ENCODE data around the gene ANKRD29.

DNA sequence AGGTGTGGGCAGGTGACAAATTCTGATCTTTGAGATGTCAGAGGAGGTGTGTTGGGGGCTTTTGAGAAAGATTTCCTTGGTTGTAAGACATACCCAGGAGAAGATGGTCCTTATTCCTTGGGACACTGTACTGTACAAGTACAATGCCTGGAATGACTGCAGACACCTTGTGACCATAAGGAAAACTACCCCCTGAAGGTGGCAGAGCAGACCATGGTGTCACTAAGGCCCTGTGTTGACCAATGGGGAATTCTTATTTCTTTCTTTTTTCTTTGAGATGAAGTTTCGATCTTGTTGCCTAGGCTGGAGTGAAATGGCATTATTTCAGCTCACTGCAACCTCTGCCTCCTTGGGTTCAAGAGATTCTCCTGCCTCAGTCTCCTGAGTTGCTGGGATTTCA is 4.4 kb upstream of the ANKRD29 start:
- TF ChIP-seq, protein P1, sequence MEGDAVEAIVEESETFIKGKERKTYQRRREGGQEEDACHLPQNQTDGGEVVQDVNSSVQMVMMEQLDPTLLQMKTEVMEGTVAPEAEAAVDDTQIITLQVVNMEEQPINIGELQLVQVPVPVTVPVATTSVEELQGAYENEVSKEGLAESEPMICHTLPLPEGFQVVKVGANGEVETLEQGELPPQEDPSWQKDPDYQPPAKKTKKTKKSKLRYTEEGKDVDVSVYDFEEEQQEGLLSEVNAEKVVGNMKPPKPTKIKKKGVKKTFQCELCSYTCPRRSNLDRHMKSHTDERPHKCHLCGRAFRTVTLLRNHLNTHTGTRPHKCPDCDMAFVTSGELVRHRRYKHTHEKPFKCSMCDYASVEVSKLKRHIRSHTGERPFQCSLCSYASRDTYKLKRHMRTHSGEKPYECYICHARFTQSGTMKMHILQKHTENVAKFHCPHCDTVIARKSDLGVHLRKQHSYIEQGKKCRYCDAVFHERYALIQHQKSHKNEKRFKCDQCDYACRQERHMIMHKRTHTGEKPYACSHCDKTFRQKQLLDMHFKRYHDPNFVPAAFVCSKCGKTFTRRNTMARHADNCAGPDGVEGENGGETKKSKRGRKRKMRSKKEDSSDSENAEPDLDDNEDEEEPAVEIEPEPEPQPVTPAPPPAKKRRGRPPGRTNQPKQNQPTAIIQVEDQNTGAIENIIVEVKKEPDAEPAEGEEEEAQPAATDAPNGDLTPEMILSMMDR (optimal IDR thresholded peaks at IDR 0.05 in 1 of 3, IDR thresholded peaks at IDR 0.05 in 1 of 3, conservative IDR thresholded peaks at IDR 0.05 in 1 of 3; ENCODE audit: extremely low read depth in 1 of 3, insufficient read depth in 2 of 3, low read length in 3 of 3) = peak in 1 of 3 experiments; percentile 26
- TF ChIP-seq EZH2 (IDR thresholded peaks at IDR 0.05; ENCODE audit: low read length) = no peak

All from keratinocyte (primary cell).